ENCODE data around the gene ETFB.

ETFB gene

GRCh38 chr19:51372649-51373504 lies 6.7 kb upstream of the ETFB start, which contains the start of gene NKG7:
Gene NKG7 (minus strand): TSS chr19:51372654. CDS start chr19:51372535, 119 bp downstream.
- DNase-seq (ENCODE audit: low spot score), result no peak
- no peak for TF ChIP-seq CTCF (IDR thresholded peaks at IDR 0.05)
- no peak within 1 kb of the TSS for H3K4me3 ChIP-seq
- H3K27ac ChIP-seq, result no peak within 1 kb of the TSS

- no peak for DNase-seq (ENCODE audit: low spot score)
- TF ChIP-seq CTCF (IDR thresholded peaks at IDR 0.05), result no peak
- no peak overlapping the region for H3K27ac ChIP-seq
- H3K4me3 ChIP-seq, result no peak overlapping the region
Measured at GRCh38 chr19:51372021-51372648, 5.9 kb upstream of the ETFB start.

- Histone ChIP-seq H3K27ac (no peak overlapping the region), H3K4me3 (no peak overlapping the region)
- no peak for TF ChIP-seq CTCF (IDR thresholded peaks at IDR 0.05)
- DNase-seq (ENCODE audit: low spot score), result no peak
Measured at GRCh38 chr19:51371186-51371690, 5.0 kb upstream of the ETFB start.

- Histone ChIP-seq H3K27ac (no peak overlapping the region), H3K4me3 (no peak overlapping the region)
- no peak for TF ChIP-seq CTCF (IDR thresholded peaks at IDR 0.05)
- DNase-seq (ENCODE audit: low spot score), result no peak
Measured at GRCh38 chr19:51370230-51370629, 4.0 kb upstream of the ETFB start.

- Histone ChIP-seq H3K27ac (peak within 1 kb of the TSS; percentile 57 to 100), H3K4me3 (peak within 1 kb of the TSS; percentile 84)
- no peak for TF ChIP-seq CTCF (IDR thresholded peaks at IDR 0.05)
- DNase-seq (ENCODE audit: low spot score), result no peak
Measured at GRCh38 chr19:51368366-51369282, 2.4 kb upstream of the ETFB start, which contains the start of gene CLDND2. Gene CLDND2 (minus strand): TSS chr19:51369003. CDS start chr19:51368577, 426 bp downstream.

- peak; percentile 100 for DNase-seq (ENCODE audit: low spot score)
- Histone ChIP-seq H3K27ac (peak overlapping the region; percentile 95 to 100), H3K4me3 (peak overlapping the region; percentile 84)
- no peak for TF ChIP-seq CTCF (IDR thresholded peaks at IDR 0.05)
Measured at GRCh38 chr19:51367565-51368365, 1.6 kb upstream of the ETFB start.
